Measurements from ENCODE around the gene TGFBR3.

DNA sequence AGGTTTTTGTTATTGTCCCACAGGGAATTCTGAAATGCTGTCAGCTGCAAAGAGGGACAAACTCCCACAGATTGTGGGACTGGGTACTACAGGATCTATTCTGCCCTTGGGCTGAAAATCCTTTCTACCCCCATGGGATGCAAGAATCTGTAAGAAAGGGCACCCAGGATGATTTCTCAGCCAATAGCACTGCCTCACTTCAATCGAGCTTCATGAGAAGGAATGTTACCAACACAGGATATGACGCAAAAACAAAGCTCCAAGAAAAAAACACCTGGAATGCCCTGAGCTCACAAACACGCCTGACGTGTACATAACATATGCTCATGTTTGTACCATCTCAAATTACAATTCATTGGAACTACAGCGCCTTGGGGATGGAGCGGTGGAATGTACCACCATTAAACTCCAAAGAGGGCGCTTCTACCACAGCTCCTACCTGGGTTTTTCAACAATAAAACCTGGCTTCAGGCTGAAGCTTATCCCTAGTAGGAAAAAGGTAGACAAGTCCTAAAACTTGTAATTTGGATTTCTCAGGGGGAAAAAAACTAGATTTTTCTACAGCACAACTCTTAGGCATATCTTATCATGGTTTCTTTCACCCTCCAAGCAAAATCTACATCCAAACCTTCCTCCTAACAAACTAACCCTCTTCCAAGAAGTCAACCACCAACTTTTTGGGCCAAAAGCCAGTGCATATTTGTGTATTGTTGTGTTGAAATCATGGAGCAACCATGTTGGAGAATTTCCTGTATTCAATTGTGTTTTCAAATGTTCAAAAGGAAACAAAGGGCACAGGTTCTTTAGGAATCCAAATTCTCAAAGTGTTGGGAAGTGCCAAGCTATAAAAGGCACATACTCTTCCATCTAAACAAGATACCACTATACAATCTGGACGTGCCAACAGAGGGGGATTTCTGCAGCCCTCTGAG, 78.9 kb downstream of the TGFBR3 start:
- TF ChIP-seq, protein P1, sequence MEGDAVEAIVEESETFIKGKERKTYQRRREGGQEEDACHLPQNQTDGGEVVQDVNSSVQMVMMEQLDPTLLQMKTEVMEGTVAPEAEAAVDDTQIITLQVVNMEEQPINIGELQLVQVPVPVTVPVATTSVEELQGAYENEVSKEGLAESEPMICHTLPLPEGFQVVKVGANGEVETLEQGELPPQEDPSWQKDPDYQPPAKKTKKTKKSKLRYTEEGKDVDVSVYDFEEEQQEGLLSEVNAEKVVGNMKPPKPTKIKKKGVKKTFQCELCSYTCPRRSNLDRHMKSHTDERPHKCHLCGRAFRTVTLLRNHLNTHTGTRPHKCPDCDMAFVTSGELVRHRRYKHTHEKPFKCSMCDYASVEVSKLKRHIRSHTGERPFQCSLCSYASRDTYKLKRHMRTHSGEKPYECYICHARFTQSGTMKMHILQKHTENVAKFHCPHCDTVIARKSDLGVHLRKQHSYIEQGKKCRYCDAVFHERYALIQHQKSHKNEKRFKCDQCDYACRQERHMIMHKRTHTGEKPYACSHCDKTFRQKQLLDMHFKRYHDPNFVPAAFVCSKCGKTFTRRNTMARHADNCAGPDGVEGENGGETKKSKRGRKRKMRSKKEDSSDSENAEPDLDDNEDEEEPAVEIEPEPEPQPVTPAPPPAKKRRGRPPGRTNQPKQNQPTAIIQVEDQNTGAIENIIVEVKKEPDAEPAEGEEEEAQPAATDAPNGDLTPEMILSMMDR (conservative IDR thresholded peaks at IDR 0.05; ENCODE audit: low read depth, low read length) = no peak
- no peak for TF ChIP-seq EZH2 (IDR thresholded peaks at IDR 0.05; ENCODE audit: borderline replicate concordance, low read depth, low read length, poor library complexity, severe bottlenecking)

Measured in A673 (cell line).